Activated naive CD4-positive, alpha-beta T cell treated with anti-CD3 and anti-CD28 coated beads, Interleukin-2, amount 50 U/mL, for 16 hours (primary cell): ENCODE results near the gene GRIP2.

Experiments used
- DNase-seq: peaks from one replicate; pipeline ENCODE4 v3.0.0-alpha.2; 2020

Gene GRIP2

GRCh38 chr3:14463330-14464140 is 76.6 kb downstream of the GRIP2 start:
- DNase-seq = no peak

GRCh38 chr3:14462738-14463137 is 77.4 kb downstream of the GRIP2 start:
- DNase-seq = no peak

GRCh38 chr3:14461748-14462324 is 78.3 kb downstream of the GRIP2 start:
- peak; percentile 36 for DNase-seq

GRCh38 chr3:14461006-14461747 is 79.0 kb downstream of the GRIP2 start:
- no peak for DNase-seq

- no peak for DNase-seq
Observed at GRCh38 chr3:14460342-14461005, 79.7 kb downstream of the GRIP2 start.

DNA sequence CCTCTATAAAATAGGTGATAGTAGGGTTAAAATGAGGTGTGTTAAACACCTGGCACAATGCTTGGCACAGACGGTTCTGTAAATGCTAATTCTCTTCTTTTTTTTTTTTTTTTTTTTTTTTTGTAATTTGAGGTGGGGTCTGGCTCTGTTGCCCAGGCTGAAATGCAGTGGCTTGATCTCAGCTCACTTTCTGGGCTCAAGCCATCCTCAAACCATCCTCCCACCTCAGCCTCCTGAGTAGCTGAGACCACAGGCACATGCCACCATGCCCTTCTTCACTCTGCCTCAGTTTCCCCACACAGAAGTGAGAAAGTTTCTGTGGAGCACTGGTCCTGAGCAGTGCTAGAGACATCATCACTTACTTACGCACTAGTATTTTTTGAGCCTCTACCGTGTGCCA is 80.4 kb downstream of the GRIP2 start:
- DNase-seq = no peak

GRCh38 chr3:14459384-14459783 is 80.8 kb downstream of the GRIP2 start:
- no peak for DNase-seq

- DNase-seq = no peak
Observed at GRCh38 chr3:14458434-14459275, 81.5 kb downstream of the GRIP2 start.

- DNase-seq = no peak
Observed at GRCh38 chr3:14457999-14458398, 82.1 kb downstream of the GRIP2 start.

DNA sequence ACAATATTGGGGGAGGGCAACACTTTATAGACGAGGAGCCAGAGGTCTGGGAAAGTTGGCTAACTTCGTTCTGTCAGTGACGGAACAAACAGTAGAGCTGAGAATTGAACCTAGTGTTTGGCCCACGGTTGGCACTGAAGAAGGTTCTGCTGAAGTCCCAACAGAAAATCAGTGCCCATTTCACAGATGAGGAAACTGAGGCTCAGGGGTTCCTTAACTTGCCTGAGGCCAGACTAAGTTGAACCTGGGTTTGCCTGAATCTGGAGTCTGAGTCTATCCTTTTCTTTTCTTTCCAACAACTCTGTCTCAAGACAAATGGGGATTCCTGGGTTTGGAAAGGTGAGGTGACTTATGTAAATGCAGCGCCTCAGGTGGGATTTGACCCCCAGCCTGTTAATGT is 82.7 kb downstream of the GRIP2 start:
- DNase-seq = no peak

DNA sequence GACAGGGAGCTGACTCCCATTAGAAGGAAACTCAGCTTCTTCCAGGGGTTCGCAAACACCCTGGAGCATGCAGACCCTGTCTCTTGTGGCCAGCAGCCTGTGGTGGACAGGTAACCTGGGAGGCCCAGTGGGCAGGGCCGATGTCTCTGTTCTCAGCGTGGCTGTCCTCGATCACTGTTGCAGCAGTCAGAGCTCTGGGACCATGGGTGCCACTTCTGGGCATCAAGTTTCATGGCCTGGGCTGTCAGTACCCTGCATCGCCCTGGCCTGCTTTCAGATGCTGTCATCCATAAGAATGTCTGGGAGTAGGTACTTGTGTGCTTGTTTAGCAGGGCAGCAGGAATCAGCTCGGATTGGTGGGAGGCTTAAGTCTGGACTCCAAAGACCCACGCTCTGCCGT is 83.3 kb downstream of the GRIP2 start:
- DNase-seq = no peak

GRCh38 chr3:14455571-14456317 is 84.4 kb downstream of the GRIP2 start:
- no peak for DNase-seq

GRCh38 chr3:14454639-14455310 is 85.4 kb downstream of the GRIP2 start:
- no peak for DNase-seq

DNA sequence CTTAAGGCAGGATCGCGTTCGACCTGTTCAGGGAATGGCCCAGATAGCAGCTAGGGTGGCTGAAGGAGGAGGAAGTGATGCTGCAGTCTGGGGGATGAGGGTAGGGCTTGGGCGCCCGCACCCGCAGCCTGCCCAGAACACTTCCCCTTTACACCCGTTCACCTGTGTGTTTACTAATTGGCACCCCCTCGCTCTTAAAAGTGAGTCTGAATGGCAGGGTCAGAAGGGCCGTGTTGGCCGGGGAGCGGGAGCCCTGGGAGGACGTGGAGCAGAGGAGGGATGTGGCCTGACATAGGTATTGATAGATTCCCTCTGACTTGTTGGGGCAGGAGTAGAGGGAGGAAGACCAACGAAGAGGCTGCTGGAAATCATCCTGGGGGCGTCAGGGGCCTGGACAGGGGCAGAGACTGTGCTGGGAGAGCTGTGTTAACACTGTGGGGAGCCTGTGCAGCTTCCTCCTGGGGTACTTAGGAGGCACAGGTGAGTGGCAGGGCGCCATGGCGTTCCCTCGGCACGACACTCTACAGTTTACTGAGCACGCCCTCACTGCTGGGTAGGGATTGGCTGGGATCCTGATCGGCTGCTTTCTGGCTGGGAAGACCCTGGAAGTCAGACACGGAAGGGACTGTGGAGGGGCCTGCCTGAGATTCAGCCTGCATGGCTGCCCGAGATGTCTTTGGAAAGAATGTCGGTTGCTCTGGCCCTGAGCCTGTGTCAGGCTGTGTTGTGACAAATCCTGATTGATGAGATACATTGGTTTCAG is 86.1 kb downstream of the GRIP2 start:
- DNase-seq = no peak

DNA sequence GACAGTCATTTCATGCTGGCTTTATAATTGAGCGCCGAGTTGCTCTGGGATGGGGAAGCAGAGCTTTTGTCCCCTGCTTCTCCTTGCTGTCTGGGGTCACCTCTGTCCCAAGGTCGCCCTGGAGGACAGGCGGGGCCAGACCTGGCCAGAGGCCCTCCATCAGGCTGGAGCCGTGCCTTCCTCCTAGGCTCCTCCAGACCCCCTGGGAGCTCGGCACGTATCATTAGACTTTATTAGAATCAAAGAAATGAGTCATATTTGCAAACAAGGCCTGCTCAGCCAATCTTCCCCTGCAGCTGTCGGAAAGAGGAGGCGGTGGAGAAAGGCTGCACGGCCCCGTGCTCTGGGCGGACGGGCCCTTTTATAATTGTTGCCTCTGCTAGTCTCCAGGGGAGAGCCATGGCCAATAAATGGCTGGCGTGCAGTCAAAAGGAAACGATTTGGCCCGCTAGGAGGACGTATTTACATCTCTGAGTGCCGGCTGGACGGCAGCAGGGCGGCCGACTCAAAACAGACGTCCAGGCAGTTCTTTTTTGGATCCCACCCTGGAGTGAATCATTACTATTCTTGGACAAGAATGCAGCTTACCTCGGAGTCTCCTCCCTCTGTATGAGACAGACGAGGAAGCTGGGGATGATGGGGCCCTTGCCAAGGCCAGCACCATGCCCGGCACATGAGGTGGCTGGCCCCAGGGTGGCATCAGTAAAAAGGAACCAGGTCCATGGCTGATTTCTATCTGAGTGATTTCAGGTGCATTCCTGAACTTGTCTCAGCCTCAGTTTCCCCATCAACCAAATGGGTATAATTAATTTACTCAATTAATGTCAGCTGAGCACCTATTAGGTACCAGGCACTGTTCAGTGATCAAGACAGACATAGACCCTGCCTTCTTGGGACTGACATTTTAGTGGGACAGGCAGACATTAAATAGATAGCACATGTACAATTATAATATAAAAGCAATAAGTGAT is 87.1 kb downstream of the GRIP2 start:
- DNase-seq = no peak

DNA sequence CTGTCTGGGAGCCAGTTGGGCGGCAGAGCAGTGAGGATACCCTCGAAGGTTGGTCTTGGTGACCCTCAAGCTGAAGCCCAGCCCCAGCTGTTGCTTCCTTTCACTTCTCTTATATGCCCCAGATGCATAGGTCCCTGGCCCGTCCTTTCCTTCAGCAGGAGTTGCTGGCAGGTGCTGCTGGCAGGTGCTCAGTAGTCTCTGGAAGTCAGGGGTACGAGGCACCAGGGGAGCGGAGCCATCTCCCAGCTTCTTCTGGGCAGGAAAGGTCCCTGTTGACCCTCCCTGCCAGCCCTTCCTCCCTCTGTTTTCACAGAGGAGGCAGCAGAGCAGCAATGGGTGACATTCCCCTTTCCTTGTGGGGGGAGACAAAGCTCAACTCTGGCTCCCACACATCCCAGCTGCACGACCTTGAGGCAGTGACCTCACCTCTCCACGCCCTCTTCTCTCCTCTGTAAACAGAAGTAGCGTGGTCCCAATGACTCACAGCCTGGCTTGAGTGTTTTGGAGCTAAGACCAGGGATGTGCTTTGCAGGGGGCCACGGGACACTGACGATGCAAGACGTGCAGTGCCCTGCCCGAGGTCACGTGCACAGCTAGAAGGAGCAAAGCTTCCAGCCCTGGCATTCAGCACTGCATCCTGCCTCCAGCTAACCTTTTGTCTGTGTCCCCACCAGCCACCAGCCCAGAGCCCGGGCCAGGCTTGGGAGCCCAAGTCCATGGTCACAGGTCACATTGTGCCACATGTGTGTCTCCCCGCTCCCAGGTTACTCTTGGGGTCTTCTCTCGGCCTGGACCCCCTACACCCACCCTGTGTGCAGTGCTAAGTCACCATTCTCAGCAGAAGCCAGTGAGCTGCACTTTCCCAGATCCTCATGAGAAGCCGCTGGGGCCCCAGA is 88.0 kb downstream of the GRIP2 start:
- no peak for DNase-seq

GRCh38 chr3:14450922-14451606 is 89.1 kb downstream of the GRIP2 start:
- DNase-seq = no peak
